ENCODE results near the gene TRAF3.
"Not testable (repeated sequence)": the region's sequence is repeated elsewhere in the genome, so short reads cannot be mapped to it uniquely, and the experiment has no call there.

The TRAF3 gene

GRCh38 chr14:102761206-102761605 is 16.0 kb upstream of the TRAF3 start:
- Histone ChIP-seq H3K36me3 (ENCODE audit: insufficient read depth) (no peaks in the 10 kb centered on the region), H3K4me3 (IDR thresholded peaks at IDR 0.05; ENCODE audit: insufficient read depth, low read depth, low read length) (no peak overlapping the region), H3K9ac (no peak overlapping the region), H3K79me2 (ENCODE audit: insufficient read depth, low read depth) (no peaks in the 10 kb centered on the region), H3K27me3 (ENCODE audit: insufficient read depth, low read depth) (no peaks in the 10 kb centered on the region), H2AFZ (ENCODE audit: low read depth) (no peak overlapping the region), H4K20me1 (ENCODE audit: insufficient read depth) (no peaks in the 10 kb centered on the region), H3K27ac (no peak overlapping the region), H3K4me2 (no peak overlapping the region), H3K4me1 (ENCODE audit: low read depth, poor library complexity, severe bottlenecking) (no peaks in the 10 kb centered on the region)
- TF ChIP-seq CTCF (conservative IDR thresholded peaks at IDR 0.05; ENCODE audit: low read depth, low read length): no peak

GRCh38 chr14:102764220-102764671 is 13.0 kb upstream of the TRAF3 start:
- H3K9ac ChIP-seq: no peak overlapping the region
- H3K36me3 ChIP-seq (ENCODE audit: insufficient read depth): no peaks in the 10 kb centered on the region
- H4K20me1 ChIP-seq (ENCODE audit: insufficient read depth): no peaks in the 10 kb centered on the region
- no peak overlapping the region for H3K4me2 ChIP-seq
- no peak overlapping the region for H2AFZ ChIP-seq (ENCODE audit: low read depth)
- no peaks in the 10 kb centered on the region for H3K27me3 ChIP-seq (ENCODE audit: insufficient read depth, low read depth)
- H3K4me1 ChIP-seq (ENCODE audit: low read depth, poor library complexity, severe bottlenecking): no peaks in the 10 kb centered on the region
- no peaks in the 10 kb centered on the region for H3K79me2 ChIP-seq (ENCODE audit: insufficient read depth, low read depth)
- no peak overlapping the region for H3K4me3 ChIP-seq (IDR thresholded peaks at IDR 0.05; ENCODE audit: insufficient read depth, low read depth, low read length)
- H3K27ac ChIP-seq: no peak overlapping the region
- no peak for TF ChIP-seq CTCF (conservative IDR thresholded peaks at IDR 0.05; ENCODE audit: low read depth, low read length)

- H3K79me2 ChIP-seq (ENCODE audit: insufficient read depth, low read depth); H3K27ac ChIP-seq; H4K20me1 ChIP-seq (ENCODE audit: insufficient read depth); H3K4me2 ChIP-seq; H3K27me3 ChIP-seq (ENCODE audit: insufficient read depth, low read depth); H2AFZ ChIP-seq (ENCODE audit: low read depth); H3K9ac ChIP-seq; H3K4me1 ChIP-seq (ENCODE audit: low read depth, poor library complexity, severe bottlenecking); H3K36me3 ChIP-seq (ENCODE audit: insufficient read depth); H3K4me3 ChIP-seq (IDR thresholded peaks at IDR 0.05; ENCODE audit: insufficient read depth, low read depth, low read length): not testable (repeated sequence)
These were observed 11.5 kb upstream of the TRAF3 start for GRCh38 chr14:102765770-102766169.

- no peak overlapping the region for H3K4me3 ChIP-seq (IDR thresholded peaks at IDR 0.05; ENCODE audit: insufficient read depth, low read depth, low read length)
- H3K27ac ChIP-seq: no peak overlapping the region
- no peak overlapping the region for H2AFZ ChIP-seq (ENCODE audit: low read depth)
- H3K27me3 ChIP-seq (ENCODE audit: insufficient read depth, low read depth): no peaks in the 10 kb centered on the region
- no peak for TF ChIP-seq CTCF (conservative IDR thresholded peaks at IDR 0.05; ENCODE audit: low read depth, low read length)
- H3K79me2 ChIP-seq (ENCODE audit: insufficient read depth, low read depth): no peaks in the 10 kb centered on the region
- no peaks in the 10 kb centered on the region for H4K20me1 ChIP-seq (ENCODE audit: insufficient read depth)
- no peak overlapping the region for H3K9ac ChIP-seq
- H3K4me1 ChIP-seq (ENCODE audit: low read depth, poor library complexity, severe bottlenecking): no peaks in the 10 kb centered on the region
- H3K36me3 ChIP-seq (ENCODE audit: insufficient read depth): no peaks in the 10 kb centered on the region
- H3K4me2 ChIP-seq: no peak overlapping the region
These were observed 8.8 kb upstream of the TRAF3 start for GRCh38 chr14:102768223-102769048.

GRCh38 chr14:102769049-102769327 is 8.3 kb upstream of the TRAF3 start:
- no peaks in the 10 kb centered on the region for H3K27me3 ChIP-seq (ENCODE audit: insufficient read depth, low read depth)
- no peaks in the 10 kb centered on the region for H3K79me2 ChIP-seq (ENCODE audit: insufficient read depth, low read depth)
- H3K36me3 ChIP-seq (ENCODE audit: insufficient read depth): no peaks in the 10 kb centered on the region
- H3K4me1 ChIP-seq (ENCODE audit: low read depth, poor library complexity, severe bottlenecking): peaks cover 2% of the 10 kb centered on the region
- H2AFZ ChIP-seq (ENCODE audit: low read depth): no peak overlapping the region
- H3K4me3 ChIP-seq (IDR thresholded peaks at IDR 0.05; ENCODE audit: insufficient read depth, low read depth, low read length): no peak overlapping the region
- H4K20me1 ChIP-seq (ENCODE audit: insufficient read depth): no peaks in the 10 kb centered on the region
- no peak overlapping the region for H3K27ac ChIP-seq
- no peak for TF ChIP-seq CTCF (conservative IDR thresholded peaks at IDR 0.05; ENCODE audit: low read depth, low read length)
- H3K9ac ChIP-seq: no peak overlapping the region
- H3K4me2 ChIP-seq: no peak overlapping the region
